Neural cell (in vitro differentiated cells): Measurements from ENCODE around the gene CACNA1S. TPM values are rescaled to one million over a fixed set of nuclear protein-coding genes. Genes with fewer than 3 reads are reported as not detected.

ENCODE experiments used
- H2AFZ ChIP-seq: fragments of 200-600, 300-800 bp; sonication (generic), shearing (Covaris generic); 2 replicates; pipeline ENCODE4 v1.6.0; 2014; ENCODE audit warnings: low read depth, mild to moderate bottlenecking, antibody characterized with exemption, low read length, moderate library complexity
- H3F3A ChIP-seq: fragments of 200-600 bp; shearing (Covaris generic); 2 replicates; pipeline ENCODE4 v1.6.1; 2016; ENCODE audit warnings: mild to moderate bottlenecking, moderate library complexity, mixed read lengths, antibody characterized with exemption, low read length; ENCODE audit not compliant: insufficient read depth, poor library complexity, severe bottlenecking
- H3K27ac ChIP-seq: fragments of 200-600, 300-800 bp; sonication (generic), shearing (Covaris generic); 2 replicates; pipeline ENCODE4 v1.5.1; 2014; ENCODE audit warnings: mild to moderate bottlenecking, low read length, moderate library complexity
- H3K27me3 ChIP-seq: fragments of 300-800, 200-600 bp; sonication (generic), shearing (Covaris generic); 2 replicates; pipeline ENCODE4 v1.6.0; 2014; ENCODE audit warnings: mild to moderate bottlenecking, low read depth, low read length, moderate library complexity; ENCODE audit not compliant: insufficient read depth
- H3K36me3 ChIP-seq: fragments of 300-800, 200-600 bp; sonication (generic), shearing (Covaris generic); 2 replicates; pipeline ENCODE4 v1.5.1; 2014; ENCODE audit warnings: mild to moderate bottlenecking, antibody characterized with exemption, low read length, moderate library complexity; ENCODE audit not compliant: insufficient read depth
- H3K4me2 ChIP-seq: fragments of 300-800, 200-600 bp; sonication (generic), shearing (Covaris generic); 2 replicates; pipeline ENCODE4 v1.6.0; 2014; ENCODE audit warnings: mild to moderate bottlenecking, low read length
- H3K4me3 ChIP-seq: fragments of 300-800, 200-600 bp; sonication (generic), shearing (Covaris generic); 2 replicates; pipeline ENCODE4 v1.5.1; 2014; ENCODE audit warnings: mild to moderate bottlenecking, low read length, moderate library complexity
- H3K79me2 ChIP-seq: fragments of 200-600 bp; shearing (Covaris generic); replicated peaks from 2 replicates; pipeline ENCODE4 v1.6.0; 2014; ENCODE audit warnings: mild to moderate bottlenecking, low read length, moderate library complexity; ENCODE audit not compliant: insufficient read depth
- H3K9ac ChIP-seq: fragments of 300-800, 200-600 bp; sonication (generic), shearing (Covaris generic); 2 replicates; pipeline ENCODE4 v1.6.1; 2016; ENCODE audit warnings: mild to moderate bottlenecking, low read length, mixed read lengths
- H3K9me2 ChIP-seq: fragments of 200-600 bp; shearing (Covaris generic); 2 replicates; pipeline ENCODE4 v1.6.1; 2016; ENCODE audit warnings: mild to moderate bottlenecking, low read length, mixed read lengths; ENCODE audit not compliant: insufficient read depth
- H3K9me3 ChIP-seq: fragments of 200-600, 300-800 bp; sonication (generic), shearing (Covaris generic); 2 replicates; pipeline ENCODE4 v1.6.1; 2016; ENCODE audit warnings: mild to moderate bottlenecking, mixed run types, low read length, moderate library complexity, mixed read lengths
- H4K20me1 ChIP-seq: fragments of 200-600 bp; shearing (Covaris generic); 2 replicates; pipeline ENCODE4 v1.6.1; 2016; ENCODE audit warnings: mild to moderate bottlenecking, mixed run types; ENCODE audit not compliant: insufficient read depth
- EP300 ChIP-seq: fragments of 450-650 bp; conservative IDR thresholded peaks from 2 replicates; pipeline ENCODE4 v1.6.1; 2014; ENCODE audit warnings: antibody characterized with exemption, mild to moderate bottlenecking, moderate library complexity; ENCODE audit not compliant: poor library complexity, severe bottlenecking
- EZH2 ChIP-seq: fragments of 200-600, 300-800 bp; shearing (Covaris generic), sonication (generic); IDR thresholded peaks from 2 replicates; pipeline ENCODE4 v1.6.1; 2014; ENCODE audit warnings: antibody characterized with exemption, low read length, borderline replicate concordance, mild to moderate bottlenecking; ENCODE audit not compliant: insufficient read depth, poor library complexity, severe bottlenecking
- MXI1 ChIP-seq: fragments of 450-650 bp; conservative IDR thresholded peaks from 2 replicates; pipeline ENCODE4 v1.6.1; 2014; ENCODE audit warnings: antibody characterized with exemption, mild to moderate bottlenecking; ENCODE audit not compliant: poor library complexity, severe bottlenecking
- POLR2AphosphoS5 ChIP-seq: IDR thresholded peaks from 2 replicates; pipeline ENCODE4 v1.6.1; 2012
- RAD21 ChIP-seq: fragments of 450-650 bp; conservative IDR thresholded peaks from 2 replicates; pipeline ENCODE4 v1.6.1; 2014; ENCODE audit warnings: antibody characterized with exemption, mild to moderate bottlenecking, moderate library complexity
- TAF1 ChIP-seq: IDR thresholded peaks from 2 replicates; pipeline ENCODE4 v1.6.1; 2012; ENCODE audit warnings: low read depth
- polyA plus RNA-seq: library from polyadenylated mRNA; depleted of rRNA; stranded (reverse); fragments of >200 nt; gene quantifications from 2 replicates; pipeline ENCODE4 v1.2.3, GENCODE V29; 2014
- TF ChIP-seq, protein P1 (sequence below): fragments of 450-650 bp; IDR thresholded peaks from 2 replicates; pipeline ENCODE4 v1.5.1; 2014; ENCODE audit warnings: antibody characterized with exemption, mild to moderate bottlenecking, moderate library complexity; ENCODE audit not compliant: poor library complexity, severe bottlenecking
- TF ChIP-seq, protein P2 (sequence below): IDR thresholded peaks from 2 replicates; pipeline ENCODE4 v1.6.1; 2012; ENCODE audit warnings: borderline replicate concordance

CACNA1S gene
- polyA plus RNA-seq, 1 donor from 2014 or later = 0.05 TPM

DNA sequence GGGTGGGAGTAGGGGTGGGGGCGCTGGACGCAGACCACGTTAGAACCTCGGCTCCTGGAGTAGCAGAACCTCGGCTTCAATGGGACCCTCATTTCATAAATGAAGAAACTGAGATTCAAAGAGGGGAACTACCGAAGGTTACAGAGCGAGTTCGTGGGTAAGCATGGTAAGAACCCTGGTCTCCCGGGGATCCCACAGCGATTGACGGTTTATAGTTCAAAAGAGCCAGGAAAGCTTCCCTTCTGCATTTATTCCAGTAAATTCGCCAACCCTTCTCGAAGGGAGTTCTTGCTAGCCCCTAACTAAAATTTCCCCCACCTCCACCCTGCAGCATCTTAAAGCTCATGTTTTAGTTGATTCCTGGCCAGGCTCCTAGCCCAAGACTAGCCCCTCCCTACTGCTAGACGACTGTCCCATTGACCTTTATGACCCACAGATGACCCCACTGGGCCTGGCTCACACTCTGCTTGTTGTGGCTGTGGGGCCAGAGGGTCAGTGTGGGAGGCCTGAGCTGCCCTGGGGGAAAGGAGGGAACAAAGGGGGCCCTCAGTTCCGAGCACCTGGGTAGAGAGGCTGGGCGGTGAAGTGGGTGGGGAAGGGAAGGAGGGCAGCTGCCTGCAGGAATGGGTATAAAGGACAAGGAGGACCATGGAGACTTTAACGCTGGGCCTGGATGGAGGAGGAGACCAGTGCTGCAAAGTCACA, 88.2 kb downstream of the CACNA1S start:
- Histone ChIP-seq H3K4me2 (peak overlapping the region; percentile 69), H3K36me3 (no peaks in the 10 kb centered on the region), H3K79me2 (peaks cover 48% of the 10 kb centered on the region), H3K9me2 (no peaks in the 10 kb centered on the region), H3K27ac (peak overlapping the region; percentile 63), H3K4me3 (peak overlapping the region; percentile 62), H3F3A (no peaks in the 10 kb centered on the region), H3K9ac (peak overlapping the region; percentile 55), H3K27me3 (no peaks in the 10 kb centered on the region), H2AFZ (no peak overlapping the region), H4K20me1 (peaks cover 17% of the 10 kb centered on the region), H3K9me3 (no peaks in the 10 kb centered on the region)
- TF ChIP-seq RAD21 (peak; percentile 8), POLR2AphosphoS5 (no peak)

DNA sequence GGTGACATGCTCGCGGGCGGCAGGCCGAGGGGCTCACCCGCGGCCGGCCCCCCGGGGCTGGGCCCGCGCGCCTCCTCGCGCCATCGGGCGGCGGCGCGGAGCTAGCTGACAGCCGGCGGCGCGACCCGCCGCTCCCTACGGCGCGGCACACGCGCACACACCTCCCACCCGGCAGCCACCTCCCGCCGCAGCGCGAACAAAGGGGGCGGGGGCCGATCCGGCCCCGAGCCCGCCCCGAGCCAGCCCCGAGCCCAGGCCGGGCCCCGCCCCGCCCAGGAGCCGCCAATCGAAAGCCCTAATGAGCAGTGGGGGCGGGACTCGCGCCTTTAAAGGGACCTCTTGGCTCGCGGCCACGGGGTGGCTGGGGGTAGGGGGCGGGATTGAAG, 88.7 kb downstream of the CACNA1S start, which contains the start of gene KIF21B:
Gene KIF21B, minus strand, starts transcription at position 198 of the 386 bp plus-strand sequence. CDS start 331 bp downstream, outside the sequence.
- no peak within 1 kb of the TSS for H2AFZ ChIP-seq
- H3F3A ChIP-seq = no peaks in the 10 kb centered on the region
- peak within 1 kb of the TSS; percentile 98 for H3K9ac ChIP-seq
- peaks cover 53% of the 10 kb centered on the region for H3K79me2 ChIP-seq
- no peaks in the 10 kb centered on the region for H3K36me3 ChIP-seq
- TF ChIP-seq POLR2AphosphoS5 = peak; percentile 88
- TF ChIP-seq RAD21 = no peak
- TF ChIP-seq, protein P1, sequence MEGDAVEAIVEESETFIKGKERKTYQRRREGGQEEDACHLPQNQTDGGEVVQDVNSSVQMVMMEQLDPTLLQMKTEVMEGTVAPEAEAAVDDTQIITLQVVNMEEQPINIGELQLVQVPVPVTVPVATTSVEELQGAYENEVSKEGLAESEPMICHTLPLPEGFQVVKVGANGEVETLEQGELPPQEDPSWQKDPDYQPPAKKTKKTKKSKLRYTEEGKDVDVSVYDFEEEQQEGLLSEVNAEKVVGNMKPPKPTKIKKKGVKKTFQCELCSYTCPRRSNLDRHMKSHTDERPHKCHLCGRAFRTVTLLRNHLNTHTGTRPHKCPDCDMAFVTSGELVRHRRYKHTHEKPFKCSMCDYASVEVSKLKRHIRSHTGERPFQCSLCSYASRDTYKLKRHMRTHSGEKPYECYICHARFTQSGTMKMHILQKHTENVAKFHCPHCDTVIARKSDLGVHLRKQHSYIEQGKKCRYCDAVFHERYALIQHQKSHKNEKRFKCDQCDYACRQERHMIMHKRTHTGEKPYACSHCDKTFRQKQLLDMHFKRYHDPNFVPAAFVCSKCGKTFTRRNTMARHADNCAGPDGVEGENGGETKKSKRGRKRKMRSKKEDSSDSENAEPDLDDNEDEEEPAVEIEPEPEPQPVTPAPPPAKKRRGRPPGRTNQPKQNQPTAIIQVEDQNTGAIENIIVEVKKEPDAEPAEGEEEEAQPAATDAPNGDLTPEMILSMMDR = no peak
- TF ChIP-seq, protein P2, sequence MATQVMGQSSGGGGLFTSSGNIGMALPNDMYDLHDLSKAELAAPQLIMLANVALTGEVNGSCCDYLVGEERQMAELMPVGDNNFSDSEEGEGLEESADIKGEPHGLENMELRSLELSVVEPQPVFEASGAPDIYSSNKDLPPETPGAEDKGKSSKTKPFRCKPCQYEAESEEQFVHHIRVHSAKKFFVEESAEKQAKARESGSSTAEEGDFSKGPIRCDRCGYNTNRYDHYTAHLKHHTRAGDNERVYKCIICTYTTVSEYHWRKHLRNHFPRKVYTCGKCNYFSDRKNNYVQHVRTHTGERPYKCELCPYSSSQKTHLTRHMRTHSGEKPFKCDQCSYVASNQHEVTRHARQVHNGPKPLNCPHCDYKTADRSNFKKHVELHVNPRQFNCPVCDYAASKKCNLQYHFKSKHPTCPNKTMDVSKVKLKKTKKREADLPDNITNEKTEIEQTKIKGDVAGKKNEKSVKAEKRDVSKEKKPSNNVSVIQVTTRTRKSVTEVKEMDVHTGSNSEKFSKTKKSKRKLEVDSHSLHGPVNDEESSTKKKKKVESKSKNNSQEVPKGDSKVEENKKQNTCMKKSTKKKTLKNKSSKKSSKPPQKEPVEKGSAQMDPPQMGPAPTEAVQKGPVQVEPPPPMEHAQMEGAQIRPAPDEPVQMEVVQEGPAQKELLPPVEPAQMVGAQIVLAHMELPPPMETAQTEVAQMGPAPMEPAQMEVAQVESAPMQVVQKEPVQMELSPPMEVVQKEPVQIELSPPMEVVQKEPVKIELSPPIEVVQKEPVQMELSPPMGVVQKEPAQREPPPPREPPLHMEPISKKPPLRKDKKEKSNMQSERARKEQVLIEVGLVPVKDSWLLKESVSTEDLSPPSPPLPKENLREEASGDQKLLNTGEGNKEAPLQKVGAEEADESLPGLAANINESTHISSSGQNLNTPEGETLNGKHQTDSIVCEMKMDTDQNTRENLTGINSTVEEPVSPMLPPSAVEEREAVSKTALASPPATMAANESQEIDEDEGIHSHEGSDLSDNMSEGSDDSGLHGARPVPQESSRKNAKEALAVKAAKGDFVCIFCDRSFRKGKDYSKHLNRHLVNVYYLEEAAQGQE = no peak
- peak; percentile 54 for TF ChIP-seq MXI1
- no peak for TF ChIP-seq TAF1
- no peak for TF ChIP-seq EZH2
- TF ChIP-seq EP300 = no peak
- H4K20me1 ChIP-seq = peaks cover 20% of the 10 kb centered on the region
- H3K27ac ChIP-seq = peak within 1 kb of the TSS; percentile 95
- H3K9me2 ChIP-seq = no peaks in the 10 kb centered on the region
- no peaks in the 10 kb centered on the region for H3K27me3 ChIP-seq
- H3K4me3 ChIP-seq = peak within 1 kb of the TSS; percentile 97
- peak within 1 kb of the TSS; percentile 100 for H3K4me2 ChIP-seq
- no peaks in the 10 kb centered on the region for H3K9me3 ChIP-seq
